IPS-18a (cell line): ENCODE data around the gene MED12L.

Experiments
- H3K27ac ChIP-seq: one replicate; pipeline ENCODE4 v1.5.1; 2013; ENCODE audit warnings: low read length
- H3K27me3 ChIP-seq: one replicate; pipeline ENCODE4 v1.6.1; 2013; ENCODE audit warnings: mild to moderate bottlenecking, low read length; ENCODE audit not compliant: control insufficient read depth, insufficient read depth
- H3K36me3 ChIP-seq: one replicate; pipeline ENCODE4 v1.6.1; 2013; ENCODE audit warnings: low read depth, low read length; ENCODE audit not compliant: control insufficient read depth
- H3K4me1 ChIP-seq: one replicate; pipeline ENCODE4 v1.6.1; 2013; ENCODE audit warnings: low read depth, low read length; ENCODE audit not compliant: control insufficient read depth
- H3K4me3 ChIP-seq: one replicate; pipeline ENCODE4 v1.5.1; 2013; ENCODE audit warnings: low read length
- H3K9ac ChIP-seq: one replicate; pipeline ENCODE4 v1.6.1; 2013; ENCODE audit warnings: mild to moderate bottlenecking, low read length, moderate library complexity
- H3K9me3 ChIP-seq: one replicate; pipeline ENCODE4 v1.6.1; 2013; ENCODE audit warnings: low read depth, low read length; ENCODE audit not compliant: control insufficient read depth

Gene MED12L

DNA sequence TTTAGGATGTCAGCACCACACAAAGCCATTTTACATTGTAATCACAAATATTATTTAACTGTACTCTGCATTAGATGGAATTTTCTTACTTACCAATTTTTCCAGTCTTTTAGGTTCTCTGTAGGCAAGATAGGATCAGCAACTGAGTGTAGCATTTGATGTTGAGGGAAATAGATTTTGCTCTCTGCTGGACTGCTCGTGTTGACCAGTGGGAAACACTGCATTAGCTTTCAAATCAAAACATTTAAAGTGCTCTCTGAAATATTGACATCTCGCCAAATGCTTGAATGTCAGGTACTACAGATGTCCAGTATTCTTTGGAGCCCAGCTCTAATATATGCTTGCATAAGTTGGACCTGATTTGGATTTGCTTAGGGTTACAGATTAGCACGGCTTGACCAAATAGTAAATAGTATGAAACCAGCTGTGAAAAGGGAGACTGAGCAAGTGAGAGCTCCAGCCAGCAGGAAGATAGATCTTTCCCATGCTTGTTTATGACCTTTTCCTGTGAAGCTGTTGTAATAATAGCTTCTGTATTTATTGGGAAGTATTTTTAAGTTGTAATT is 163.4 kb downstream of the MED12L start:
- Histone ChIP-seq H3K9me3 (no peaks in the 10 kb centered on the region), H3K36me3 (no peaks in the 10 kb centered on the region), H3K27ac (no peak overlapping the region), H3K4me1 (no peaks in the 10 kb centered on the region), H3K27me3 (no peaks in the 10 kb centered on the region), H3K9ac (no peak overlapping the region), H3K4me3 (no peak overlapping the region)

GRCh38 chr3:151256749-151257148 is 171.3 kb downstream of the MED12L start:
- no peaks in the 10 kb centered on the region for H3K36me3 ChIP-seq
- H3K27me3 ChIP-seq, result no peaks in the 10 kb centered on the region
- H3K9me3 ChIP-seq, result no peaks in the 10 kb centered on the region
- no peak overlapping the region for H3K27ac ChIP-seq
- H3K4me1 ChIP-seq, result no peaks in the 10 kb centered on the region
- no peak overlapping the region for H3K4me3 ChIP-seq
- no peak overlapping the region for H3K9ac ChIP-seq

DNA sequence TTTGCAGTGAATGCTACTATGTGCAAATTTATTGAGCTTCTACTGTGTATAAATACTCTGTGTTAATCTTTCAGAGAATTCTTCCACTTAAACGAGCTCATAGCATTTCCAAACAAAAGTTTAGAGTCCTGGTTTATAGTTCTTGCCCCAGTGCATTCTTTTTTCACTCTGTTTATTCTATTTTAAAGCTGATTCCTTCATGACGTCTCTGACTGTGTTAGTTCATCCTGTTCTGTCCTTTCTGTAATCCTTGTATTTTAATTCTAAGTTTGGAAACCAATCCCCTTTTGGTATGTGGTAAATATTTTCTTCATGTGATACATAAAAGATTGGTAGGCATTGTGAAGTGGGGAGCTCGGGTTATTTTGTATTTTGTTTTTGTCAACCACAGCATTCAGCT is 174.2 kb downstream of the MED12L start:
- H3K9ac ChIP-seq, result no peak overlapping the region
- no peaks in the 10 kb centered on the region for H3K36me3 ChIP-seq
- no peaks in the 10 kb centered on the region for H3K27me3 ChIP-seq
- no peaks in the 10 kb centered on the region for H3K9me3 ChIP-seq
- no peaks in the 10 kb centered on the region for H3K4me1 ChIP-seq
- H3K27ac ChIP-seq, result no peak overlapping the region
- no peak overlapping the region for H3K4me3 ChIP-seq

GRCh38 chr3:151262871-151263525 is 177.5 kb downstream of the MED12L start:
- Histone ChIP-seq H3K27me3 (no peaks in the 10 kb centered on the region), H3K9me3 (no peaks in the 10 kb centered on the region), H3K4me1 (peaks cover 13% of the 10 kb centered on the region), H3K4me3 (no peak overlapping the region), H3K27ac (no peak overlapping the region), H3K9ac (no peak overlapping the region), H3K36me3 (no peaks in the 10 kb centered on the region)

DNA sequence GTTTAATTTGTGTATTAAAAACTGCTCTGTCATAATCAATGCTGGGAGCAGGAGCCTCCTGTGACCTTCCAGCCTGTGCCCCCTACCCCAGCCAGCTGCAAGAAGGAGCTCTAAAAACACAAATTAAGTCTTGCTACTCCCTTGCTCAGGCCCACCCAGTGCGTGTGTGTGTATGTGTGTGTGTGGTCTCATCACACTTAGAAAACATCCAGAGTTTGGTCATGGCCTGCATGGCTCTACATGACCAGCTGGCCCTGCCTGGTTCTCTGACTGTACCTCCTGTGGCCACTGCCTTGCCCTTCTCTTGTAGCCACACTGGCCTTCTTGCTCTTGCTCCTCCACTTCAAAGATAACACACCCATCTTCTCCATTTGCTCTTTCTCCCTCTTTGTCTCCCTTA is 179.1 kb downstream of the MED12L start:
- H3K9ac ChIP-seq, result no peak overlapping the region
- H3K4me1 ChIP-seq, result peaks cover 13% of the 10 kb centered on the region
- no peaks in the 10 kb centered on the region for H3K36me3 ChIP-seq
- no peak overlapping the region for H3K27ac ChIP-seq
- no peak overlapping the region for H3K4me3 ChIP-seq
- H3K27me3 ChIP-seq, result no peaks in the 10 kb centered on the region
- no peaks in the 10 kb centered on the region for H3K9me3 ChIP-seq

GRCh38 chr3:151265166-151265565 is 179.7 kb downstream of the MED12L start:
- Histone ChIP-seq H3K4me1 (peaks cover 13% of the 10 kb centered on the region), H3K36me3 (no peaks in the 10 kb centered on the region), H3K27me3 (no peaks in the 10 kb centered on the region), H3K9ac (no peak overlapping the region), H3K9me3 (no peaks in the 10 kb centered on the region), H3K4me3 (no peak overlapping the region), H3K27ac (peak overlapping the region; percentile 50)

GRCh38 chr3:151265866-151266265 is 180.4 kb downstream of the MED12L start:
- H3K9me3 ChIP-seq, result no peaks in the 10 kb centered on the region
- H3K4me1 ChIP-seq, result peaks cover 13% of the 10 kb centered on the region
- H3K4me3 ChIP-seq, result no peak overlapping the region
- peak overlapping the region; percentile 51 for H3K9ac ChIP-seq
- H3K27ac ChIP-seq, result peak overlapping the region; percentile 50
- H3K27me3 ChIP-seq, result no peaks in the 10 kb centered on the region
- H3K36me3 ChIP-seq, result no peaks in the 10 kb centered on the region

GRCh38 chr3:151267066-151267465 is 181.6 kb downstream of the MED12L start:
- Histone ChIP-seq H3K4me1 (peaks cover 13% of the 10 kb centered on the region), H3K9me3 (no peaks in the 10 kb centered on the region), H3K27me3 (no peaks in the 10 kb centered on the region), H3K9ac (no peak overlapping the region), H3K4me3 (no peak overlapping the region), H3K27ac (peak overlapping the region; percentile 11), H3K36me3 (no peaks in the 10 kb centered on the region)

DNA sequence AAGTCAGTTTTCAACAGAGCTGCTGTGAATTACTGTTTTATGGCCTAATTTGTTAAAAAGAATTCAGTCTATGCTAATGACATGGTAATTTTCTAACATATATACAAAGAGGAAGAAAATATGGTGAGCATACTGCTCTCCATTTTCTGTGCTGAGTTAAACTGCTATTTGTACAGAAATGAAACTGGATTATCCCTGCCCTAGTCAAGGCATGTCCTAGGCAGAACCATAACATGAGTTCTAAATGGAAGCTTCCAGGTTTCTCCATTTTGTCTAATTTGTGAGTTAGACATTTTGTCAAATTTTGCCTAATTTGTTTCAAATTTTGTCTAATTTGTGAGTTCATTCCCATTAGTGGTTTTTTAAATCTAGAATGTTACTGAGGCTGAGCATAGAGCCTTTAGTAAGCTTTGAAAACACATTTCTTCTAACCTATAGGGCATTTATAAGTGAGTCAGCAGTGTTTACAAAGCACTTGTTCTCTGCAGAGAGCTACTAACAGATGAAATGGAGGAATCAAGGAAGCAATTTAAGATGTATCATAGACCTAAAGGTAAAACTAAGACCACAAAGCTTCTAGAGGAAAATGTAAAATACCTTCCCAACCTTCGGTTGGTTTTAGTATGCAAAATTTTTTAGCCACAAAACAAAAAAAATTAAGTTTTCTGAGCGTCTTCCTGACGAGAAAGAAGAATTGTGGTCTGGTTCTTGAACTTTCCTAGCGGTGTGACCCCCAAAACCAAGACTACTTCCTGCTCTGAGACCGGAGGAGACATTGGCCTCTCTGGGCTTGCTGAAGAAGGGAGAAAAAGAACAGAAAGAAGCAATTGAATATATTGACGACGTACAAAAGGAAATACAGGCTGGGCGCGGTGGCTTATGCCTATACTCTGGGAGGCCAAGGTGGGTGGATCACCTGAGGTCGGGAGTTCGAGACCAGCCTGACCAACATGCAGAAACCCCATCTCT is 183.1 kb downstream of the MED12L start:
- H3K27ac ChIP-seq, result peak overlapping the region; percentile 6
- no peaks in the 10 kb centered on the region for H3K9me3 ChIP-seq
- no peak overlapping the region for H3K4me3 ChIP-seq
- H3K9ac ChIP-seq, result no peak overlapping the region
- no peaks in the 10 kb centered on the region for H3K36me3 ChIP-seq
- H3K4me1 ChIP-seq, result peaks cover 13% of the 10 kb centered on the region
- no peaks in the 10 kb centered on the region for H3K27me3 ChIP-seq

GRCh38 chr3:151269631-151270030 is 184.2 kb downstream of the MED12L start:
- peaks cover 13% of the 10 kb centered on the region for H3K4me1 ChIP-seq
- no peak overlapping the region for H3K27ac ChIP-seq
- H3K9ac ChIP-seq, result no peak overlapping the region
- H3K36me3 ChIP-seq, result no peaks in the 10 kb centered on the region
- no peaks in the 10 kb centered on the region for H3K27me3 ChIP-seq
- no peaks in the 10 kb centered on the region for H3K9me3 ChIP-seq
- H3K4me3 ChIP-seq, result no peak overlapping the region

- H3K9ac ChIP-seq, result no peak overlapping the region
- no peak overlapping the region for H3K4me3 ChIP-seq
- H3K9me3 ChIP-seq, result no peaks in the 10 kb centered on the region
- no peaks in the 10 kb centered on the region for H3K36me3 ChIP-seq
- no peaks in the 10 kb centered on the region for H3K4me1 ChIP-seq
- no peak overlapping the region for H3K27ac ChIP-seq
- H3K27me3 ChIP-seq, result no peaks in the 10 kb centered on the region
Observed at GRCh38 chr3:151275091-151275490, 189.6 kb downstream of the MED12L start.
